Upper lobe of right lung (tissue), 1 donor: ENCODE data around the gene ZDHHC21. TPM values are rescaled to one million over a fixed set of nuclear protein-coding genes. Genes with fewer than 3 reads are reported as not detected.

Source experiments
- ATAC-seq: fragments of 200-7000 bp; cut with Tn5 transposase; one replicate; pipeline ENCODE4 v1.9.1; 2020; ENCODE audit warnings: mild to moderate bottlenecking, moderate library complexity
- DNase-seq: peaks from one replicate; pipeline ENCODE4 v3.0.0-alpha.2; 2020
- H3K27ac ChIP-seq: fragments of 200-600 bp; one replicate; pipeline ENCODE4 v1.8.0; 2022
- H3K27me3 ChIP-seq: fragments of 200-600 bp; one replicate; pipeline ENCODE4 v1.8.0; 2022; ENCODE audit warnings: mild to moderate bottlenecking
- H3K36me3 ChIP-seq: fragments of 200-600 bp; one replicate; pipeline ENCODE4 v1.8.0; 2022
- H3K4me1 ChIP-seq: fragments of 200-600 bp; one replicate; pipeline ENCODE4 v1.8.0; 2022
- H3K4me3 ChIP-seq: fragments of 200-600 bp; one replicate; pipeline ENCODE4 v1.8.0; 2022; ENCODE audit warnings: mild to moderate bottlenecking
- H3K9me3 ChIP-seq: fragments of 200-600 bp; one replicate; pipeline ENCODE4 v1.8.0; 2022
- intact Hi-C: fragments of 100-400 bp; cut with DNase I; formaldehyde crosslinking; loops from one replicate; pipeline ENCODE4 v1.11.0; 2022
- total RNA-seq: library from RNA; stranded (reverse); fragmentation: NEBNext Ultra II Directional; extraction: Animal tissue kit (Norgen Biotek cat#: 25700); gene quantifications from one replicate; pipeline ENCODE4 v1.2.1, GENCODE V29; 2021
- TF ChIP-seq, protein P1 (sequence below): fragments of 200-600 bp; IDR thresholded peaks from one replicate; pipeline ENCODE4 v1.8.0; 2022; ENCODE audit warnings: antibody characterized with exemption
- donor health status: DM: no; HTN: yes; CAD: no; lungs with severe emphysema.

Gene ZDHHC21
- total RNA-seq, 1 donor from 2014 or later = 20.7 TPM

DNA sequence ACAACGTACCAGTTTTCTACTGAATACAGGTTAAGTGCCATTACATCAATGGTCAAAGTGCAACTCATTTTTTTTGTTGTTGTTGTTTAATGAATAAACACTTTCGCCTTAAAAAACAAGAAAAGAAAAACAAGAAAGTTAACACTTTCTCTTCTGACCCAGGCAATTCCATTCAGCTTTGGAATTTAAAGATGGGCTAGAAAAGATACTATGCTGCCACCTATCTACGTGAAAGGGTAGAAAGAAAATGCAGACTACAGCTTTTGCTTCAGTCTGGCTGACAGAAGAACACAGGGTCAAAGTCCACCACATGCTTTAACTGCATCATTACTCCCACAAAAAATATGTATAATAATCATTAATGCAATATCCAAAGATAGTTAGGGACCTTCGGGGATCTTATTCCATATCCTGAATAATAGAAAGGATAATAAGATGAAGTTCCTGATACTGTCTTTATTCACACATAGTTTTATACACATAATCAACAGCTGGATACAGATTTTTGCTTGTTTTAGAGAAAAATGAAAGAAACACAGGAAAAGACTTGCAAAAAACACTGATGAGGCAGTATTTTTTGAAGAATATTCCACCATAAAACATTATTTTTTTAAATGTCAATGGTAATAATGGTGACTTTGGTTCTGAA is 40.4 kb downstream of the ZDHHC21 start:
- Histone ChIP-seq H3K4me3 (no peak overlapping the region), H3K27me3 (no peaks in the 10 kb centered on the region), H3K36me3 (peaks cover 8% of the 10 kb centered on the region), H3K4me1 (no peaks in the 10 kb centered on the region), H3K27ac (no peak overlapping the region), H3K9me3 (peaks cover 10% of the 10 kb centered on the region)
- ATAC-seq = no peak
- intact Hi-C loops = no loop called here
- DNase-seq = no peak
- TF ChIP-seq, protein P1, sequence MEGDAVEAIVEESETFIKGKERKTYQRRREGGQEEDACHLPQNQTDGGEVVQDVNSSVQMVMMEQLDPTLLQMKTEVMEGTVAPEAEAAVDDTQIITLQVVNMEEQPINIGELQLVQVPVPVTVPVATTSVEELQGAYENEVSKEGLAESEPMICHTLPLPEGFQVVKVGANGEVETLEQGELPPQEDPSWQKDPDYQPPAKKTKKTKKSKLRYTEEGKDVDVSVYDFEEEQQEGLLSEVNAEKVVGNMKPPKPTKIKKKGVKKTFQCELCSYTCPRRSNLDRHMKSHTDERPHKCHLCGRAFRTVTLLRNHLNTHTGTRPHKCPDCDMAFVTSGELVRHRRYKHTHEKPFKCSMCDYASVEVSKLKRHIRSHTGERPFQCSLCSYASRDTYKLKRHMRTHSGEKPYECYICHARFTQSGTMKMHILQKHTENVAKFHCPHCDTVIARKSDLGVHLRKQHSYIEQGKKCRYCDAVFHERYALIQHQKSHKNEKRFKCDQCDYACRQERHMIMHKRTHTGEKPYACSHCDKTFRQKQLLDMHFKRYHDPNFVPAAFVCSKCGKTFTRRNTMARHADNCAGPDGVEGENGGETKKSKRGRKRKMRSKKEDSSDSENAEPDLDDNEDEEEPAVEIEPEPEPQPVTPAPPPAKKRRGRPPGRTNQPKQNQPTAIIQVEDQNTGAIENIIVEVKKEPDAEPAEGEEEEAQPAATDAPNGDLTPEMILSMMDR = peak; percentile 44

GRCh38 chr9:14650596-14650995 is 42.6 kb downstream of the ZDHHC21 start:
- intact Hi-C loops = no loop called here
- Histone ChIP-seq H3K4me1 (no peaks in the 10 kb centered on the region), H3K27ac (no peak overlapping the region), H3K36me3 (no peaks in the 10 kb centered on the region), H3K9me3 (peaks cover 10% of the 10 kb centered on the region), H3K27me3 (no peaks in the 10 kb centered on the region), H3K4me3 (no peak overlapping the region)
- DNase-seq (no peak), ATAC-seq (no peak)
- TF ChIP-seq, protein P1 = no peak

DNA sequence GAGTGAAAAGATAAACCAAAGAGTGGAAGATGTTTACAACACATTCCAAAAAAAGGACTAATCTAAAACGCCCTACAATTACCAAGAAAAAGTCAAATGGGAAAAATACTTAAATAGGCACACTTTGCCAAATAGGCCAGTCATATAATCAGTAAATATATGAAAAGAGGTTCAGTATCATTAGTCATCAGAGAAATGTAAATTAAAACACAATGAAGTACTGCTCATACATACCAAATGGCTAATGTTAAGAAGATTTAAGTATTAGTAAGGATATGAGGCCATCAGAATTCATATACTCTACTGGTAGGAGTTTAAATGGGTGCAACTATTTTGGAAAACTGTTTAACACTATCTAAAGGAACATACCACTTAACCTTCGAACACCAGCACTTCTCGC is 47.6 kb downstream of the ZDHHC21 start:
- intact Hi-C loops = no loop called here
- TF ChIP-seq, protein P1 = no peak
- Histone ChIP-seq H3K27ac (no peak overlapping the region), H3K27me3 (no peaks in the 10 kb centered on the region), H3K36me3 (no peaks in the 10 kb centered on the region), H3K4me3 (no peak overlapping the region), H3K4me1 (no peaks in the 10 kb centered on the region), H3K9me3 (no peaks in the 10 kb centered on the region)
- DNase-seq (no peak), ATAC-seq (no peak)

- H3K4me1 ChIP-seq = no peaks in the 10 kb centered on the region
- intact Hi-C loops = no loop called here
- DNase-seq (no peak), ATAC-seq (no peak)
- TF ChIP-seq, protein P1 = no peak
- no peak overlapping the region for H3K4me3 ChIP-seq
- no peak overlapping the region for H3K27ac ChIP-seq
- no peaks in the 10 kb centered on the region for H3K36me3 ChIP-seq
- no peaks in the 10 kb centered on the region for H3K27me3 ChIP-seq
- no peaks in the 10 kb centered on the region for H3K9me3 ChIP-seq
Measured at GRCh38 chr9:14640967-14641366, 52.3 kb downstream of the ZDHHC21 start.

GRCh38 chr9:14640294-14640693 is 52.9 kb downstream of the ZDHHC21 start:
- Histone ChIP-seq H3K27ac (no peak overlapping the region), H3K9me3 (no peaks in the 10 kb centered on the region), H3K36me3 (no peaks in the 10 kb centered on the region), H3K4me3 (no peak overlapping the region), H3K4me1 (no peaks in the 10 kb centered on the region), H3K27me3 (no peaks in the 10 kb centered on the region)
- DNase-seq = no peak
- TF ChIP-seq, protein P1 = no peak
- intact Hi-C loops = no loop called here
- no peak for ATAC-seq
